ENCODE measurements around the gene ANTXR2.
"Not testable (repeated sequence)": the region's sequence is repeated elsewhere in the genome, so short reads cannot be mapped to it uniquely, and the experiment has no call there.

The ANTXR2 gene

GRCh38 chr4:79991100-79991499 lies 81.9 kb downstream of the ANTXR2 start:
- DNase-seq (ENCODE audit: low read depth, low spot score): not testable (repeated sequence)

GRCh38 chr4:79987401-79987800 lies 85.6 kb downstream of the ANTXR2 start:
- no peak for DNase-seq (ENCODE audit: low read depth, low spot score)

GRCh38 chr4:79983431-79983830 lies 89.6 kb downstream of the ANTXR2 start:
- no peak for DNase-seq (ENCODE audit: low read depth, low spot score)

- DNase-seq (ENCODE audit: low read depth, low spot score): no peak
Measured at GRCh38 chr4:79982601-79983322, 90.3 kb downstream of the ANTXR2 start.

GRCh38 chr4:79980448-79980847 lies 92.6 kb downstream of the ANTXR2 start:
- DNase-seq (ENCODE audit: low read depth, low spot score): no peak

- no peak for DNase-seq (ENCODE audit: low read depth, low spot score)
Measured at GRCh38 chr4:79979785-79980437, 93.1 kb downstream of the ANTXR2 start.

GRCh38 chr4:79977131-79977840 lies 95.7 kb downstream of the ANTXR2 start:
- no peak for DNase-seq (ENCODE audit: low read depth, low spot score)

- no peak for DNase-seq (ENCODE audit: low read depth, low spot score)
Measured at GRCh38 chr4:79964400-79965211, 108.4 kb downstream of the ANTXR2 start.

GRCh38 chr4:79964020-79964399 lies 109.0 kb downstream of the ANTXR2 start:
- DNase-seq (ENCODE audit: low read depth, low spot score): no peak

- DNase-seq (ENCODE audit: low read depth, low spot score): no peak
Measured at GRCh38 chr4:79959652-79960051, 113.4 kb downstream of the ANTXR2 start.

GRCh38 chr4:79958466-79959264 lies 114.4 kb downstream of the ANTXR2 start:
- no peak for DNase-seq (ENCODE audit: low read depth, low spot score)

- DNase-seq (ENCODE audit: low read depth, low spot score): no peak
Measured at GRCh38 chr4:79949178-79949577, 123.9 kb downstream of the ANTXR2 start.

GRCh38 chr4:79948739-79949138 lies 124.3 kb downstream of the ANTXR2 start:
- no peak for DNase-seq (ENCODE audit: low read depth, low spot score)

GRCh38 chr4:79948261-79948660 lies 124.8 kb downstream of the ANTXR2 start:
- DNase-seq (ENCODE audit: low read depth, low spot score): no peak

- no peak for DNase-seq (ENCODE audit: low read depth, low spot score)
Measured at GRCh38 chr4:79947386-79947785, 125.6 kb downstream of the ANTXR2 start.

GRCh38 chr4:79935274-79935673 lies 137.8 kb downstream of the ANTXR2 start:
- no peak for DNase-seq (ENCODE audit: low read depth, low spot score)

- DNase-seq (ENCODE audit: low read depth, low spot score): no peak
Measured at GRCh38 chr4:79934660-79935059, 138.4 kb downstream of the ANTXR2 start.

GRCh38 chr4:79927931-79928330 lies 145.1 kb downstream of the ANTXR2 start:
- no peak for DNase-seq (ENCODE audit: low read depth, low spot score)

GRCh38 chr4:79923281-79923680 lies 149.7 kb downstream of the ANTXR2 start:
- no peak for DNase-seq (ENCODE audit: low read depth, low spot score)

GRCh38 chr4:79922011-79922410 lies 151.0 kb downstream of the ANTXR2 start:
- no peak for DNase-seq (ENCODE audit: low read depth, low spot score)
